ENCODE data around the gene ZNF780A. TPM values are rescaled to one million over a fixed set of nuclear protein-coding genes. Genes with fewer than 3 reads are reported as not detected.
"Not testable (repeated sequence)": the region's sequence is repeated elsewhere in the genome, so short reads cannot be mapped to it uniquely, and the experiment has no call there.

The ZNF780A gene
- total RNA-seq, 1 donor from 2014 or later: 19.4 TPM

DNA sequence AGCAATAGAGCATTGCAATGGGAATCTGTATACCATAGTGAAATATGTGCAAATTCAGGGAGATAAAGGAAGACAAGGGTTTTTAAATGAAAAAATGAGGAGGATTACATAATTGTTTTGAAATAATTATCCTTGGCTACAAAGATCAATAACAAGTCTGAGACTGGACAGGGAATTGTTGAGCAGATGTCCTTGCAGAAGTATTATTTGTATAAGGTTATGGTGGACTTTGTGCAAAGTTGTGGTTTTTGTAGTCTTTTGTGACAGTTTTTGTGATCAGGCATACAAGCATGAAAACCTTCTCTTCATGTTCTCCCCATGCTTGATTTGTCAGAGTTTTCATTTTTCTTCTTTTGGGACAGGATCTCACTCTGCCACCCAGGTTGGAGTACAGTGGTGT, 25.3 kb upstream of the ZNF780A start:
- Mint-ChIP-seq H3K4me1 (ENCODE audit: unreplicated experiment) (no peaks in the 10 kb centered on the region), H3K36me3 (ENCODE audit: low read depth, unreplicated experiment) (peaks cover 4% of the 10 kb centered on the region), H3K4me3 (ENCODE audit: unreplicated experiment) (no peak overlapping the region), H3K27ac (ENCODE audit: unreplicated experiment) (no peak overlapping the region), H3K9me3 (ENCODE audit: unreplicated experiment) (peaks cover 5% of the 10 kb centered on the region), H3K27me3 (ENCODE audit: unreplicated experiment) (peaks cover 2% of the 10 kb centered on the region)
- TF ChIP-seq, protein P1, sequence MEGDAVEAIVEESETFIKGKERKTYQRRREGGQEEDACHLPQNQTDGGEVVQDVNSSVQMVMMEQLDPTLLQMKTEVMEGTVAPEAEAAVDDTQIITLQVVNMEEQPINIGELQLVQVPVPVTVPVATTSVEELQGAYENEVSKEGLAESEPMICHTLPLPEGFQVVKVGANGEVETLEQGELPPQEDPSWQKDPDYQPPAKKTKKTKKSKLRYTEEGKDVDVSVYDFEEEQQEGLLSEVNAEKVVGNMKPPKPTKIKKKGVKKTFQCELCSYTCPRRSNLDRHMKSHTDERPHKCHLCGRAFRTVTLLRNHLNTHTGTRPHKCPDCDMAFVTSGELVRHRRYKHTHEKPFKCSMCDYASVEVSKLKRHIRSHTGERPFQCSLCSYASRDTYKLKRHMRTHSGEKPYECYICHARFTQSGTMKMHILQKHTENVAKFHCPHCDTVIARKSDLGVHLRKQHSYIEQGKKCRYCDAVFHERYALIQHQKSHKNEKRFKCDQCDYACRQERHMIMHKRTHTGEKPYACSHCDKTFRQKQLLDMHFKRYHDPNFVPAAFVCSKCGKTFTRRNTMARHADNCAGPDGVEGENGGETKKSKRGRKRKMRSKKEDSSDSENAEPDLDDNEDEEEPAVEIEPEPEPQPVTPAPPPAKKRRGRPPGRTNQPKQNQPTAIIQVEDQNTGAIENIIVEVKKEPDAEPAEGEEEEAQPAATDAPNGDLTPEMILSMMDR (IDR thresholded peaks at IDR 0.05; ENCODE audit: unreplicated experiment): no peak
- DNase-seq (ENCODE audit: low spot score): no peak

GRCh38 chr19:40114119-40114518, 23.4 kb upstream of the ZNF780A start:
- H3K4me3 Mint-ChIP-seq (ENCODE audit: unreplicated experiment); H3K4me1 Mint-ChIP-seq (ENCODE audit: unreplicated experiment); H3K36me3 Mint-ChIP-seq (ENCODE audit: low read depth, unreplicated experiment); DNase-seq (ENCODE audit: low spot score); H3K27ac Mint-ChIP-seq (ENCODE audit: unreplicated experiment); H3K9me3 Mint-ChIP-seq (ENCODE audit: unreplicated experiment); H3K27me3 Mint-ChIP-seq (ENCODE audit: unreplicated experiment): not testable (repeated sequence)

DNA sequence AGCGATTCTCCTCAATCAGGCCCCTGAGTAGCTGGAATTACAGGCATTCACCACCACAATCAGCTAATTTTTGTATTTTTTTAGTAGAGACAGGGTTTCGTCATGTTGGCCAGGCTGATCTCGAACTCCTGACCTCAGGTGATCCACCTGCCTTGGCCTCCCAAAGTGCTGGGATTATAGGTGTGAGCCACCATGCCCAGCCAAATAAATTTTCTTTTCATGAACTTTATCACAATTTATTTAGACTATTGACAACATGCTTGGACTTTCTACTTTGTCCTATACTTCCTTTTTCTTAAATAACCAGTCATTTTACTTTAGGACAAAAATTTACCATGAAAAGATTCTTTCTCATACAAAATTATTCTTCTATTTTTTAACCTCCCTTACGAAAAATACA, 21.5 kb upstream of the ZNF780A start:
- H3K4me1 Mint-ChIP-seq (ENCODE audit: unreplicated experiment); H3K27me3 Mint-ChIP-seq (ENCODE audit: unreplicated experiment); DNase-seq (ENCODE audit: low spot score); H3K27ac Mint-ChIP-seq (ENCODE audit: unreplicated experiment); H3K36me3 Mint-ChIP-seq (ENCODE audit: low read depth, unreplicated experiment); H3K4me3 Mint-ChIP-seq (ENCODE audit: unreplicated experiment); H3K9me3 Mint-ChIP-seq (ENCODE audit: unreplicated experiment): not testable (repeated sequence)

DNA sequence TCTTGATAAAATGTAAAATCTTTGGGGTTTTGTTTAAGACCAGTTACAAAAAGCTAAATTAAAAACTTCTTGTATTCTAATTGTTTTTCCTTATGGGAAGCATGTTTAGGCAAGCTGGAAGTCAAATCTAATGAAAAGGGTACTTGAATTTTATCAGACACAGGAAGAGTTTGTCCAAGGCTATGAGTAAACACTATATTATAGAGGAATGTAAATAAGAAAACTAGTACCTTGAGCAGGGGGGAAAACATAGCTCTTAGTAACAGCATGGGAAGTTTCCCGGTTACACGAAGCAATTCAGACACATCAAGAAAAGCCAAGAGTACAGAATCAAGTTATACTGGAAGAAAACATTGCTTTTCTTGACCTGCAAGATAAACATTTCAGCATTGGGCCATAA, 19.8 kb upstream of the ZNF780A start:
- DNase-seq (ENCODE audit: low spot score): no peak
- no peaks in the 10 kb centered on the region for H3K27me3 Mint-ChIP-seq (ENCODE audit: unreplicated experiment)
- H3K4me1 Mint-ChIP-seq (ENCODE audit: unreplicated experiment): no peaks in the 10 kb centered on the region
- no peaks in the 10 kb centered on the region for H3K36me3 Mint-ChIP-seq (ENCODE audit: low read depth, unreplicated experiment)
- no peak overlapping the region for H3K4me3 Mint-ChIP-seq (ENCODE audit: unreplicated experiment)
- H3K27ac Mint-ChIP-seq (ENCODE audit: unreplicated experiment): no peak overlapping the region
- TF ChIP-seq, protein P1 (IDR thresholded peaks at IDR 0.05; ENCODE audit: unreplicated experiment): no peak
- no peaks in the 10 kb centered on the region for H3K9me3 Mint-ChIP-seq (ENCODE audit: unreplicated experiment)

DNA sequence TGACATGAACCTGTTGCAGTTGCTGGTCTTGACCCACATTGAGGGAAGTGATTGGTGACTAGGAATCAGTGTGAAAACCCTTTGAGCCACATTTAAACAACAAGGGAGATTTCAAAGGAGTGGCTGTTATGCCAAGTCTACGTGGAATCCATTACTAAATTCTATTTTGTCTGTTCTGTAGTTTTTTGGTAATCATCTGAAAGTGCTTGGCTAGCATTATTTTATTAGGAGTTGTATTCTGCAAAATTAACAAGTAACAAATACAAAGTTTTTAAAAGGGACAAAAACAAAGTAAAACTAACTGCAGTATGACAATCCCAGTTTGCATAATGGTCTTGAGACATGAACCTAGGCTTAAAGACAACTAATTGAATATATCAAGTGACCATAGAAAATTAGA, 14.0 kb upstream of the ZNF780A start:
- Mint-ChIP-seq H3K27me3 (ENCODE audit: unreplicated experiment) (no peaks in the 10 kb centered on the region), H3K27ac (ENCODE audit: unreplicated experiment) (no peak overlapping the region), H3K4me1 (ENCODE audit: unreplicated experiment) (no peaks in the 10 kb centered on the region), H3K36me3 (ENCODE audit: low read depth, unreplicated experiment) (no peaks in the 10 kb centered on the region), H3K9me3 (ENCODE audit: unreplicated experiment) (no peaks in the 10 kb centered on the region), H3K4me3 (ENCODE audit: unreplicated experiment) (no peak overlapping the region)
- no peak for DNase-seq (ENCODE audit: low spot score)
- TF ChIP-seq, protein P1 (IDR thresholded peaks at IDR 0.05; ENCODE audit: unreplicated experiment): no peak

DNA sequence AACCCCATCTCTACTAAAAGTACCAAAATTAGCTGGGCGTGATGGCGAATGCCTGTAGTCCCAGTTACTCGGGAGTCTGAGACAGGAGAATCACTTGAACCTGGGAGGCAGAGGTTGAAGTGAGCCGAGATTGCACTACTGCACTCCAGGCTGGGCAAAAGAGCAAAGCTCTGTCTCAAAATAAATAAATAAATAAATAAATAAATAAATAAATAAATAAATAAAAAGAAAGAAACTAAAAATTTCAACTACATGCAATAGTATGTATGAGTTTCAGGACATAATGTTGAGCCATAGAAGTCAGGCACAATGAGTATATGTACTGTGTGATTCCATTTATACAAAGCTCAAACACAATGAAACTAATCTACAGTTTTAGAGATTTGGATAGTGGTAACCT, 12.9 kb upstream of the ZNF780A start:
- Mint-ChIP-seq H3K4me1 (ENCODE audit: unreplicated experiment) (no peaks in the 10 kb centered on the region), H3K36me3 (ENCODE audit: low read depth, unreplicated experiment) (no peaks in the 10 kb centered on the region), H3K27me3 (ENCODE audit: unreplicated experiment) (no peaks in the 10 kb centered on the region), H3K27ac (ENCODE audit: unreplicated experiment) (no peak overlapping the region), H3K4me3 (ENCODE audit: unreplicated experiment) (no peak overlapping the region), H3K9me3 (ENCODE audit: unreplicated experiment) (no peaks in the 10 kb centered on the region)
- no peak for DNase-seq (ENCODE audit: low spot score)
- TF ChIP-seq, protein P1 (IDR thresholded peaks at IDR 0.05; ENCODE audit: unreplicated experiment): no peak
